Transverse colon (tissue), 4 donors: ENCODE data around the gene KIZ. TPM values are rescaled to one million over a fixed set of nuclear protein-coding genes. Genes with fewer than 3 reads are reported as not detected.

Experiments used
- DNase-seq: peaks from one replicate; pipeline ENCODE4 v3.0.0-alpha.2; 2019
- H3K27ac ChIP-seq, 4 donors: fragments of 200-600 bp; sonication (generic); 2 replicates each; pipeline ENCODE4 v1.5.1; 2016 to 2018; ENCODE audit warnings: inconsistent platforms in 4 of 4
- H3K27me3 ChIP-seq: fragments of 200-600 bp; sonication (generic); 2 replicates; pipeline ENCODE4 v1.5.1; 2017; ENCODE audit warnings: inconsistent platforms
- H3K36me3 ChIP-seq, 4 donors: fragments of 200-600 bp; sonication (generic); 2 replicates each; pipeline ENCODE4 v1.5.1; 2017 to 2019; ENCODE audit warnings: inconsistent platforms in 4 of 4
- H3K4me1 ChIP-seq, 4 donors: fragments of 200-600 bp; sonication (generic); 2 replicates each; pipeline ENCODE4 v1.5.1; 2017 to 2020; ENCODE audit warnings: inconsistent platforms in 4 of 4
- H3K4me3 ChIP-seq, 4 donors: fragments of 200-600 bp; sonication (generic); 1 replicate in 1 of 4; 2 replicates in 3 of 4; pipeline versions ENCODE4 v1.5.1 to v1.6.1; 2017 to 2019; ENCODE audit warnings: inconsistent platforms in 4 of 4
- H3K9me3 ChIP-seq, 2 donors: fragments of 200-600 bp; sonication (generic); 2 replicates each; pipeline ENCODE4 v1.5.1; 2017 to 2019; ENCODE audit warnings: inconsistent platforms in 2 of 2
- EP300 ChIP-seq: sonication (generic); formaldehyde crosslinking; IDR thresholded peaks from one replicate; pipeline ENCODE4 v1.6.1; 2017; ENCODE audit warnings: antibody characterized with exemption, low read depth
- POLR2A ChIP-seq: fragments of 450-650 bp; IDR thresholded peaks from one replicate; pipeline ENCODE4 v1.6.1; 2016; ENCODE audit warnings: antibody characterized with exemption, mild to moderate bottlenecking, moderate library complexity
- POLR2AphosphoS5 ChIP-seq, 3 donors: sonication (generic); formaldehyde crosslinking; IDR thresholded peaks; one replicate each; pipeline ENCODE4 v1.6.1; 2016; ENCODE audit warnings: antibody characterized with exemption in 3 of 3
- WGBS, 2 donors: methylation state at CpG; one replicate each; pipeline ENCODE4 v1.1.5; 2018; ENCODE audit warnings: low coverage in 1 of 2; 5-methylcytosine and 5-hydroxymethylcytosine counted together
- in situ Hi-C, 4 donors: fragments of 200-750 bp; cut with MboI; loops; one replicate each; pipeline versions ENCODE4 v1.15.0 to v1.15.1; 2017; ENCODE audit warnings: low sequenced_read_pairs in 3 of 4, low pct_ligation_motif_present in 1 of 4, low pct_unique_long_range_greater_than_20kb in 1 of 4
- intact Hi-C: fragments of 100-400 bp; cut with DNase I; formaldehyde crosslinking; loops from one replicate; pipeline ENCODE4 v1.15.1; 2023; ENCODE audit warnings: low total_unique reads
- total RNA-seq, 4 donors: library from RNA; depleted of rRNA; stranded (reverse); fragments of >200 nt; gene quantifications; one replicate each; pipeline ENCODE4 v1.1.0, GENCODE V29; 2016
- TF ChIP-seq, protein P1 (sequence below), 5 experiments: fragments of 200-600 bp in 3 of 5; fragments of 450-650 bp in 2 of 5; sonication (generic) in 3 of 5; IDR thresholded peaks; 1 replicate in 2 of 5; 2 replicates in 3 of 5; pipeline ENCODE4 v1.5.1; 2016 to 2017; ENCODE audit warnings: antibody characterized with exemption in 5 of 5, inconsistent platforms in 3 of 5, mild to moderate bottlenecking in 2 of 5, moderate library complexity in 1 of 5

The KIZ gene
- total RNA-seq, 4 donors from 2014 or later = 24.3 to 95.9 (median 36.9) TPM

DNA sequence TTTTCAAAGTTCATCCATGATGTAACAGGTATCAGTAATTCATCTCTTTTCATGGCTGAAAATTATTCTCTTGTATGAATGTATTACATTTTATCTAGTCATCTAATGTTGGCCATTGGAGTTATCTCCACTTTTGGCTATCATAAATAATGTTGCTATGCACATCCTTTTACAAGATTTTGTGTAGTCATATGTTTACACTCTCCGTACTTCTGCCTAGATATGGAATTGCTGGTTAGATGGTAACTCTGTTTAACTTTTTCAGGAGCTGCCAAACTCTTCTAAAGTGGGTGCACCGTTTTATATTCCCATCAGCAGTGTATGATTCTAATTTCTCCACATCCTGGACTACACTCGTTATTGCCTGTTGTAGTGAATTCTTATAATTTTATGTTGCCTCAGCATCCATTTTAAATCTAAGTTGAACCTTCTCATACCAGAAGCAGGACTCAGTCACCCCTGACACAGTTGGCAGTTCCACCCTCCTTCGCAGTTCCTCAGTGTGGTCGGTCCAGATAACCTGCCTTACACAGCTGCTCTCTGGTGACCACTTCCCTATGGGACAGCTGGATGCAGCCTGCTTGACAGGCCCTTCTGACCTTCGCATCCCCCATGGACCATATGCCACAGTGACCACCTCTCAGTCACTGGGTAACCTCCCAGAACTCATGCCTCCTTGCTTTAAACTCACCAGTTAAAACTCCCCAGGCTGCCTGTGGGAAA lies 33.9 kb downstream of the KIZ start:
- intact Hi-C loops (loop anchor here (10.0 kb wide), 1 partner anchor 1815 kb away; no protein-coding TSS in a partner anchor), in situ Hi-C loops (no loop called here)
- no peaks in the 10 kb centered on the region for H3K36me3 ChIP-seq
- no peaks in the 10 kb centered on the region for H3K9me3 ChIP-seq
- H3K4me3 ChIP-seq = no peak overlapping the region
- DNase-seq = no peak
- no peaks in the 10 kb centered on the region for H3K27me3 ChIP-seq
- TF ChIP-seq, protein P1, sequence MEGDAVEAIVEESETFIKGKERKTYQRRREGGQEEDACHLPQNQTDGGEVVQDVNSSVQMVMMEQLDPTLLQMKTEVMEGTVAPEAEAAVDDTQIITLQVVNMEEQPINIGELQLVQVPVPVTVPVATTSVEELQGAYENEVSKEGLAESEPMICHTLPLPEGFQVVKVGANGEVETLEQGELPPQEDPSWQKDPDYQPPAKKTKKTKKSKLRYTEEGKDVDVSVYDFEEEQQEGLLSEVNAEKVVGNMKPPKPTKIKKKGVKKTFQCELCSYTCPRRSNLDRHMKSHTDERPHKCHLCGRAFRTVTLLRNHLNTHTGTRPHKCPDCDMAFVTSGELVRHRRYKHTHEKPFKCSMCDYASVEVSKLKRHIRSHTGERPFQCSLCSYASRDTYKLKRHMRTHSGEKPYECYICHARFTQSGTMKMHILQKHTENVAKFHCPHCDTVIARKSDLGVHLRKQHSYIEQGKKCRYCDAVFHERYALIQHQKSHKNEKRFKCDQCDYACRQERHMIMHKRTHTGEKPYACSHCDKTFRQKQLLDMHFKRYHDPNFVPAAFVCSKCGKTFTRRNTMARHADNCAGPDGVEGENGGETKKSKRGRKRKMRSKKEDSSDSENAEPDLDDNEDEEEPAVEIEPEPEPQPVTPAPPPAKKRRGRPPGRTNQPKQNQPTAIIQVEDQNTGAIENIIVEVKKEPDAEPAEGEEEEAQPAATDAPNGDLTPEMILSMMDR (IDR thresholded peaks at IDR 0.05) = no peak
- TF ChIP-seq POLR2A (no peak), EP300 (no peak), POLR2AphosphoS5 (IDR thresholded peaks at IDR 0.05) (peak in 2 of 3 donors; percentile 24 to 32)
- peak overlapping the region; percentile 55 to 77 (median 64) for H3K27ac ChIP-seq
- peaks cover 0 to 12% (median 3%) of the 10 kb centered on the region in 4 donors for H3K4me1 ChIP-seq
- 0 to 71% methylated on average over 1 to 6 of the region's 6 CpGs for WGBS, 2 donors

DNA sequence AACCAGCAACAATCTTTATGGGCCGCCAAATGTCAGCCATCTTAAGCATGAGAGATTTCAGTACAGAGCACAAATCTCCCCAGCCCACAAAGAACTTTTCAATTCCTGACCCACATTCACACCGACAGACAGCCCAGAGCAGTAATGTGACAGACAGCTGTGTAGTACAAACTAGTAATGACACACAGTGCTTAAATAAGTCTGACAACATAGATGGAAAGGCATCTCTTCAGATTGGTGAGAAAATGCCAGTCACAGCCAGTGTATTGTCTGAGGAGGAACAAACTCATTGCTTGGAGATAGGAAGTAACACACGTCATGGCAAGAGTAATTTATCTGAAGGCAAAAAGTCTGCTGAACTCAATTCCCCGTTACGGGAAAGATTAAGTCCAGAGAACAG lies 36.0 kb downstream of the KIZ start:
- Histone ChIP-seq H3K4me3 (no peak overlapping the region), H3K9me3 (no peaks in the 10 kb centered on the region), H3K4me1 (peaks cover 0 to 4% (median 0%) of the 10 kb centered on the region in 4 donors), H3K27me3 (no peaks in the 10 kb centered on the region), H3K36me3 (no peaks in the 10 kb centered on the region), H3K27ac (no peak overlapping the region)
- intact Hi-C loops (loop anchor here (10.0 kb wide), 1 partner anchor 1817 kb away; no protein-coding TSS in a partner anchor), in situ Hi-C loops (no loop called here)
- DNase-seq = no peak
- TF ChIP-seq POLR2AphosphoS5 (IDR thresholded peaks at IDR 0.05) (no peak), POLR2A (no peak)
- 94 to 98% methylated on average over 3 to 5 of the region's 5 CpGs for WGBS, 2 donors

DNA sequence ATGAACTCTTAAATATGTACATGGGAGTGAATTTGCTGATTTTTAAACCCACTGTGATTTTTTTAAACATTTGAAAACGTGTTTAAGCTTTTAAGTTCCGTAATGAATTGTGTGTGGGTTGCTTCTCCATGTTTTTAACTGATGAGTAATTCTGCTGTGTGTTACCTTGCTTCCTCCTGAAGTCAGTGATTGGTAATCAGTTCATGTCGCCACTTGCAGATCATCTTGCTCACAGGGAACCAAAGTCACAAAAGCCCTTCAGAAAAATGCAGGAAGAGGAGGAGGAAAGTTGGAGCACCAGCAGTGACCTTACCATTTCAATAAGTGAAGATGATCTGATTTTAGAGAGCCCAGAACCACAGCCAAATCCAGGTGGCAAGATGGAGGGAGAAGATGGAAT lies 36.7 kb downstream of the KIZ start:
- 85 to 92% methylated on average over 3 of the region's 3 CpGs for WGBS, 2 donors

DNA sequence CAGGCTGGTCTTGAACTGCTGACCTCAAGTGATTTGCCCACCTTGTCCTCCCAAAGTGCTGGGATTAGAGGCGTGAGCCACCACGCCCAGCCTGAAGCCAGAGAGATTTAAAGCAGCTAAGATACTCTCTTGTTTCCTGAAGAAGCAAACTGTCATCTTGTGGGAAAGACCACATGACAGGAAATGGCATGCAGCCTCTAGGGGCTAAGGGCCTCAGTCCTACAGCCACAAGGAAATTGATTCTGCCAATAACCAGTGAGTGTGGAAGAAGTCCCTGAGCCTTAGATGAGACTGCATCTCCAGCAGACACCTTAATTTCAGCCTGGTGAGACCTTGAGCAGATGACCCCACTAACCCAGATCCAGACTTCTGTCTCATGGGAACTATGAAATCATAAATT lies 40.9 kb downstream of the KIZ start:
- H3K4me1 ChIP-seq = no peaks in the 10 kb centered on the region
- in situ Hi-C loops (no loop called here), intact Hi-C loops (loop anchor here (10.0 kb wide), 1 partner anchor 1822 kb away; no protein-coding TSS in a partner anchor)
- no peaks in the 10 kb centered on the region for H3K9me3 ChIP-seq
- no peak overlapping the region for H3K4me3 ChIP-seq
- H3K36me3 ChIP-seq = no peaks in the 10 kb centered on the region
- 76% methylated on average over 2 of the region's 2 CpGs; no CpG with 5 or more reads in 1 of the 2 donors for WGBS, 2 donors
- TF ChIP-seq, protein P1 (IDR thresholded peaks at IDR 0.05) = no peak
- TF ChIP-seq POLR2AphosphoS5 (IDR thresholded peaks at IDR 0.05) = no peak
- TF ChIP-seq POLR2A = no peak
- no peak for TF ChIP-seq EP300
- DNase-seq = no peak
- no peaks in the 10 kb centered on the region for H3K27me3 ChIP-seq
- H3K27ac ChIP-seq = no peak overlapping the region

More for the DNA sequence above, 36.7 kb downstream of the KIZ start:
- intact Hi-C loops (loop anchor here (10.0 kb wide), 1 partner anchor 1818 kb away; no protein-coding TSS in a partner anchor), in situ Hi-C loops (no loop called here)
- no peak for DNase-seq
- H3K27ac ChIP-seq = no peak overlapping the region
- no peaks in the 10 kb centered on the region for H3K36me3 ChIP-seq
- TF ChIP-seq EP300 (no peak), POLR2AphosphoS5 (IDR thresholded peaks at IDR 0.05) (no peak), POLR2A (no peak)
- TF ChIP-seq, protein P1 (IDR thresholded peaks at IDR 0.05) = no peak
- peaks cover 0 to 4% (median 0%) of the 10 kb centered on the region in 4 donors for H3K4me1 ChIP-seq
- no peaks in the 10 kb centered on the region for H3K9me3 ChIP-seq
- no peak overlapping the region for H3K4me3 ChIP-seq
- no peaks in the 10 kb centered on the region for H3K27me3 ChIP-seq
